Right lobe of liver (tissue), 4 donors: ENCODE measurements around the gene PLA2R1.

Experiments
- CTCF ChIP-seq, 4 donors: fragments of 200-600 bp in 3 of 4; fragments of 450-650 bp in 1 of 4; IDR thresholded peaks; one replicate each; pipeline versions ENCODE4 v1.5.1 to v1.8.0; 2016 to 2022; ENCODE audit warnings: antibody characterized with exemption in 4 of 4, mild to moderate bottlenecking in 2 of 4
- POLR2A ChIP-seq: fragments of 450-650 bp; IDR thresholded peaks from one replicate; pipeline ENCODE4 v1.6.1; 2017; ENCODE audit warnings: antibody characterized with exemption, mild to moderate bottlenecking
- donor health status: DM: no; HTN: no; CAD: no.
- donor health status: DM: no; HTN: no; CAD: no.
- donor health status: DM: no; HTN: yes; CAD: no.

GRCh38 chr2:159941729-159942128 is 120.7 kb downstream of the PLA2R1 start:
- TF ChIP-seq CTCF (IDR thresholded peaks at IDR 0.05) (no peak), POLR2A (no peak)
